ENCODE measurements around the gene TRABD2B. TPM values are rescaled to one million over a fixed set of nuclear protein-coding genes. Genes with fewer than 3 reads are reported as not detected.

The TRABD2B gene
- total and polyA plus RNA-seq, 2 of the 13 experiments (the other 11 are each of a cell fraction or from before 2014, with no cell fraction given), result 0.04 TPM; not detected in 1

DNA sequence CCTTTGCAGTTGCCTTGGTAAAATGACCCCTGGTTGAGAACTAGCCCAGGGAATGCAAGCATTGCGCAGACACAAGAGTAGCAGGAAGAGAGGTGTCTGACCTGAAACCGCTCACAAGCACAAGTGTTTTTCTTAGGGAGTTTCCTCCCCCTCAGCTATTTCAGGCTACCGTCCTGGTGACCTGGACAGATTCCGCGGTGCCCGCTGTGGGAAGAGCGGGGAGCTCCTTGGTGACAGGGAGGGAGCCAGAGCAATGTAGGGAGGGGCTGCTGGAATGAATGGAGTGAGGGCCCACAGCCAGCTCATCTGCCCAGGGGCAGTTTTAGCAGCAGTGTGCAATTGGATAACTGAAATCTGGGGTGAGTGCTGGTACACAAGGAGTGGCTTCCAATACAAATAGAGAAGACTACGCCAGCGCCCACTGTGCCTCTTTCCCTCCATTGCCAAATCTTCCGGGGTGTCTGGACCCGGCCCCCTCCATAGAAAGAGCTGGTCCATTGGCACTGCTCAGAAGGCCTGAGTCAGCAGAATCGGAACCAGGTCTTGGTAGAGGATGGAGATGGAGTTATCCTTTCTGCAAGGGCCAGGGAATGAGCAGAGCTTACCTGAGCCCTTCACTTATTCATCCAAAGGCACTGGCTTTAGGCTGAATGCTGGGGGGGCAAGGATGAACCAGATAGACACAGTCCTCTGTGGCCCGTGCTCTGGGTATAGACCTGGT lies 82.8 kb downstream of the TRABD2B start (continued):
- TF ChIP-seq, protein P1, sequence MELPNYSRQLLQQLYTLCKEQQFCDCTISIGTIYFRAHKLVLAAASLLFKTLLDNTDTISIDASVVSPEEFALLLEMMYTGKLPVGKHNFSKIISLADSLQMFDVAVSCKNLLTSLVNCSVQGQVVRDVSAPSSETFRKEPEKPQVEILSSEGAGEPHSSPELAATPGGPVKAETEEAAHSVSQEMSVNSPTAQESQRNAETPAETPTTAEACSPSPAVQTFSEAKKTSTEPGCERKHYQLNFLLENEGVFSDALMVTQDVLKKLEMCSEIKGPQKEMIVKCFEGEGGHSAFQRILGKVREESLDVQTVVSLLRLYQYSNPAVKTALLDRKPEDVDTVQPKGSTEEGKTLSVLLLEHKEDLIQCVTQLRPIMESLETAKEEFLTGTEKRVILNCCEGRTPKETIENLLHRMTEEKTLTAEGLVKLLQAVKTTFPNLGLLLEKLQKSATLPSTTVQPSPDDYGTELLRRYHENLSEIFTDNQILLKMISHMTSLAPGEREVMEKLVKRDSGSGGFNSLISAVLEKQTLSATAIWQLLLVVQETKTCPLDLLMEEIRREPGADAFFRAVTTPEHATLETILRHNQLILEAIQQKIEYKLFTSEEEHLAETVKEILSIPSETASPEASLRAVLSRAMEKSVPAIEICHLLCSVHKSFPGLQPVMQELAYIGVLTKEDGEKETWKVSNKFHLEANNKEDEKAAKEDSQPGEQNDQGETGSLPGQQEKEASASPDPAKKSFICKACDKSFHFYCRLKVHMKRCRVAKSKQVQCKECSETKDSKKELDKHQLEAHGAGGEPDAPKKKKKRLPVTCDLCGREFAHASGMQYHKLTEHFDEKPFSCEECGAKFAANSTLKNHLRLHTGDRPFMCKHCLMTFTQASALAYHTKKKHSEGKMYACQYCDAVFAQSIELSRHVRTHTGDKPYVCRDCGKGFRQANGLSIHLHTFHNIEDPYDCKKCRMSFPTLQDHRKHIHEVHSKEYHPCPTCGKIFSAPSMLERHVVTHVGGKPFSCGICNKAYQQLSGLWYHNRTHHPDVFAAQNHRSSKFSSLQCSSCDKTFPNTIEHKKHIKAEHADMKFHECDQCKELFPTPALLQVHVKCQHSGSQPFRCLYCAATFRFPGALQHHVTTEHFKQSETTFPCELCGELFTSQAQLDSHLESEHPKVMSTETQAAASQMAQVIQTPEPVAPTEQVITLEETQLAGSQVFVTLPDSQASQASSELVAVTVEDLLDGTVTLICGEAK (IDR thresholded peaks at IDR 0.05), result no peak
- TF ChIP-seq, protein P1 (CRISPR knock-in tag; IDR thresholded peaks at IDR 0.05), result no peak
- TF ChIP-seq CAMTA2 (CRISPR knock-in tag; IDR thresholded peaks at IDR 0.05; ENCODE audit: borderline replicate concordance) (no peak), ZBTB38 (CRISPR knock-in tag; IDR thresholded peaks at IDR 0.05) (peak; percentile 89), ZNF142 (CRISPR knock-in tag; IDR thresholded peaks at IDR 0.05) (no peak), ISL2 (CRISPR knock-in tag; IDR thresholded peaks at IDR 0.05) (no peak), ZNF101 (CRISPR knock-in tag; IDR thresholded peaks at IDR 0.05; ENCODE audit: borderline replicate concordance, low read depth) (no peak), ZNF713 (CRISPR knock-in tag; IDR thresholded peaks at IDR 0.05) (no peak), FOXK2 (IDR thresholded peaks at IDR 0.05) (no peak)
- TF ChIP-seq, protein P2, sequence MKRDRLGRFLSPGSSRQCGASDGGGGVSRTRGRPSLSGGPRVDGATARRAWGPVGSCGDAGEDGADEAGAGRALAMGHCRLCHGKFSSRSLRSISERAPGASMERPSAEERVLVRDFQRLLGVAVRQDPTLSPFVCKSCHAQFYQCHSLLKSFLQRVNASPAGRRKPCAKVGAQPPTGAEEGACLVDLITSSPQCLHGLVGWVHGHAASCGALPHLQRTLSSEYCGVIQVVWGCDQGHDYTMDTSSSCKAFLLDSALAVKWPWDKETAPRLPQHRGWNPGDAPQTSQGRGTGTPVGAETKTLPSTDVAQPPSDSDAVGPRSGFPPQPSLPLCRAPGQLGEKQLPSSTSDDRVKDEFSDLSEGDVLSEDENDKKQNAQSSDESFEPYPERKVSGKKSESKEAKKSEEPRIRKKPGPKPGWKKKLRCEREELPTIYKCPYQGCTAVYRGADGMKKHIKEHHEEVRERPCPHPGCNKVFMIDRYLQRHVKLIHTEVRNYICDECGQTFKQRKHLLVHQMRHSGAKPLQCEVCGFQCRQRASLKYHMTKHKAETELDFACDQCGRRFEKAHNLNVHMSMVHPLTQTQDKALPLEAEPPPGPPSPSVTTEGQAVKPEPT (CRISPR knock-in tag; IDR thresholded peaks at IDR 0.05; ENCODE audit: low read depth), result no peak
